GM12872 (cell line): ENCODE results near the gene SPAM1.

Experiments used
- TF ChIP-seq, protein P1 (sequence below): IDR thresholded peaks from 3 replicates; pipeline ENCODE4 v1.5.1; 2011; ENCODE audit warnings: low read depth, mild to moderate bottlenecking, low read length, moderate library complexity; ENCODE audit not compliant: insufficient read depth

SPAM1 gene

DNA sequence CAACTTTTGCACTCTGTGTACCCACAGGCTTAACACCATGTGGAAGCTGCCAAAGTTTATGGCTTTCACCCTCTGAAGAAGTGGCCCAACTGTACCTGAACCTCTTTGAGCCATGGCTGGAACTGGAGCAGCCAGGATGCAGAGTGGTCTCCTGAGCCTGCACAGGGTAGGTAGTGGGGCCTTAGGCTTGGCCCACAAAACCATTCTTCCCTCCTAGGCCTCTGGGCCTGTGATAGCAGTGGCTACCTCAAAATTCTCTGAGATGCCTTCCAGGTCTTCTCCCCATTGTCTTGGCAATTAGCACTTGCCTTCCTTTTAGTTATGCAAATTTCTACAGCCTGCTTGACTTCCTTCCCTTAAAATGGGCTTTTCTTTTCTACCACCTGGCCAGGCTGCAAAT is 19.3 kb upstream of the SPAM1 start:
- TF ChIP-seq, protein P1, sequence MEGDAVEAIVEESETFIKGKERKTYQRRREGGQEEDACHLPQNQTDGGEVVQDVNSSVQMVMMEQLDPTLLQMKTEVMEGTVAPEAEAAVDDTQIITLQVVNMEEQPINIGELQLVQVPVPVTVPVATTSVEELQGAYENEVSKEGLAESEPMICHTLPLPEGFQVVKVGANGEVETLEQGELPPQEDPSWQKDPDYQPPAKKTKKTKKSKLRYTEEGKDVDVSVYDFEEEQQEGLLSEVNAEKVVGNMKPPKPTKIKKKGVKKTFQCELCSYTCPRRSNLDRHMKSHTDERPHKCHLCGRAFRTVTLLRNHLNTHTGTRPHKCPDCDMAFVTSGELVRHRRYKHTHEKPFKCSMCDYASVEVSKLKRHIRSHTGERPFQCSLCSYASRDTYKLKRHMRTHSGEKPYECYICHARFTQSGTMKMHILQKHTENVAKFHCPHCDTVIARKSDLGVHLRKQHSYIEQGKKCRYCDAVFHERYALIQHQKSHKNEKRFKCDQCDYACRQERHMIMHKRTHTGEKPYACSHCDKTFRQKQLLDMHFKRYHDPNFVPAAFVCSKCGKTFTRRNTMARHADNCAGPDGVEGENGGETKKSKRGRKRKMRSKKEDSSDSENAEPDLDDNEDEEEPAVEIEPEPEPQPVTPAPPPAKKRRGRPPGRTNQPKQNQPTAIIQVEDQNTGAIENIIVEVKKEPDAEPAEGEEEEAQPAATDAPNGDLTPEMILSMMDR, result no peak

DNA sequence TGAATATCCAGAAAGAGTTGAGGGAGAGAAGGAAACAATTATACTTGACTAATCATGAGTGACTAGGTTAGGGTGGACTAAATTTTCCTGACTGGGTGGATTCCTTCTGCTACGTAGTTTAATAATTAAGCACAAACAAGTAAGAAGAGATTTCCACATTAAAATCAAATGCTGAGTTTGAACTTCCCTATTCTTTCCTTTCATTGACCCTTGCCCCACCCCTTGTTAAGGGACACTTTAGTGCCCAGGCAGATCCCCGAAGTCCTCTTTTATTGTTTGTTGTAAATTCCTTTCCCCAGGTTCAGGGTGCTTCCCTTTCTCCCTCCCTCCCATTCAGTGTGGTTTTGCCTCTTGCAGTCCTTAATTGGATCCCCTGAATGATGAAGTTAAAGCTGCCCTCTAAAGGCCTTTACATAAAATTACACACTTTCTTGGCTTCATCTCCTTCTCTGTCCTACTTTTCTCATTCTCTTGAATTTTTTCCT is 8.8 kb upstream of the SPAM1 start:
- TF ChIP-seq, protein P1, result peak; percentile 35; the same call in 1 of the 3 replicates

DNA sequence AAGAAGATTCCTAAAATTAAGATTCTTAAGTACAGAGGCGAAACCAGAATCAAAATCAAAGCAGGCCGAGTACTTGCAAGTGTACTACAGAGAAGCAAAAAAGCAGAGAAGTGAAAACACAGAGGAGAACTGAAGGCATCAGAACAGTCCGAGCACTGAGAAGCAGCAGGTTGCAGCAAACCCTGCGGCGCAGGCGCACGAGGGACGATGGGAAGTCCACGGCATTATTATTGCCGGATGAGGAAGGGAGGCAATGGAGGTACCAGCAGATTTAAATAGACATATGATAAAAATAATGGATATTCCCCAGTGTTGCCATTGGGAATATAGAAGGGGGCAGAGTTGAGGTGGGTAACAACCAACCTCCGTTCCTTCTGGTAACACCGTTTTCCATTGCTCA is 7.2 kb upstream of the SPAM1 start:
- TF ChIP-seq, protein P1, result no peak

DNA sequence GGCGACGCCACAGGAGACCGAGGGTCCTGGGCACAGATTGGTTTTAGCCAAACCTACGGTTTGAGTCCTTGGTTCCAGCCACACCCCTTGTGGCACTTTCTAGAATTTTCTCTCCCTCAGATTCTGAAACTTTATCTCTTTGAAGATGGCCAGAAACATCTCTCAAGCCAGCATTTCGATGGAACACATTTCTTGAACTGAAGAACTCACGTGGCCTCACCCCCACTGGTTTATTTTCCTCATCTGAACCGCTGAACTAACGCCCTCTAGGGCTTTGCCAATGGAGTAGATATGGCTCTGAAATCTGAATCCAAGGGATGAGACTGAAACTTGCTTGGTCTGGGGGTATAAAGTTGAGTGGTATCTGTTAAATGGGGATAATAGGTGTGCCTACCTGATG is 6.7 kb upstream of the SPAM1 start:
- TF ChIP-seq, protein P1, result no peak

DNA sequence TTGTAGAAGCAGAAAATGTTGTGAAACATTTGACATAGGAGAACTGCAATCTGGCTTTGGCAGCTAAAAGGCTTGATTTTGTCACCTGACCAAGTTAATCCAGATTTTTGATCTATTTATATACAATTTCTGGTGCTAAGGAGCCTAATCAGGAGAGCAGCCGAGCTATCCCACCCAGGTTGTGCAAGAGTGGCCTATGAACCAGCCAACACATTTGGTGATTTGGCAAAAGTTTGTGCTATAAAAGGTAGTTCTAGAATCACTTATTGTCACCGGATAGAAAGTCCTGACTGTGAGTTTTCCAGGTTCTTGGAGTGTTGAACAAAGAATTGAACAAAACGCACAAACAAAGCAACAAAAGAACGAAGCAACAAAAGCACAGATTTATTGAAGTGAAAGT is 1.4 kb upstream of the SPAM1 start:
- TF ChIP-seq, protein P1, result no peak

DNA sequence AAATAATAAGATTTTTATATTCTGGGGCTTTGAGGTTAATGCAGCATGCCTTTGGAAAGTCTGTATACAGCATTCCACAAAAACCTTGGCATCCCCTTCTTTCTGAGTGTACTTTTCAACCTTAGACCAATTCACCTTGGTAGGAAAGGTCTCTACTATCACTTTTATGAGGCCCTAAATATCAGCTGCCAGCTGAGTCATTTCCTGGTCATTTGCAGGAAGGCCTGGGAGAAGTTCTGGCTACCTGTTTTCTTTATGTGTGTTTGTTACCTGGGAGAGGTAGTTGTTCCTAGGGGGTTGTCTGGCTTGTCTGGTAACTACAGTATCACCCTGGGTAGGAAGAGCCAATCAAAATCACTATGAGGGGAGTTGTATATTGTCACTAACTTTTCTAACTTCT is 4.1 kb downstream of the SPAM1 start:
- TF ChIP-seq, protein P1, result no peak

DNA sequence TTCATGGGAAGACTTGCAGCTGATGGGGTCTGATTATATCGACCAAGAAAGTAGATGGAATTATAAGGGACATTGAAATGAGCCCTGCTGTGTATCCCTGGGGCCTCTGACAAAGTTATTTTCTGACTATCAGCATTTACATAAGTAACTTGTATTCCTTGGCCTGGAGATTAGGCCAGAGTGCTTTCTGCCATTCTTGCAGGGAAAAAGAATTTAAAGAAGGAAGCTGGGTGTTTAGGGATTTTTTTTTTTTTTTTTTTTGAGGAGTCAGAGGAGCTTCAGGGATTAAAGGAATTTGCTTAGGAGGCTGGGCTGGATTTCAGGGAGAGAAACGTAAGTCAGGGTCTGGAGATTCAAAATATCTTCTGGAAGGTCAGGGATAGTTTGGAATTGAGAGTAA is 4.6 kb downstream of the SPAM1 start:
- TF ChIP-seq, protein P1, result no peak
